ENCODE data around the gene PSAT1.
"Not testable (repeated sequence)": the region's sequence is repeated elsewhere in the genome, so short reads cannot be mapped to it uniquely, and the experiment has no call there.

Gene PSAT1

GRCh38 chr9:78296893-78297671 lies at the start of gene PSAT1:
TSS of gene PSAT1 (plus strand) at chr9:78297125. CDS start at chr9:78297211, 86 bp downstream.
- peak; percentile 91 for DNase-seq (ENCODE audit: low spot score)

DNA sequence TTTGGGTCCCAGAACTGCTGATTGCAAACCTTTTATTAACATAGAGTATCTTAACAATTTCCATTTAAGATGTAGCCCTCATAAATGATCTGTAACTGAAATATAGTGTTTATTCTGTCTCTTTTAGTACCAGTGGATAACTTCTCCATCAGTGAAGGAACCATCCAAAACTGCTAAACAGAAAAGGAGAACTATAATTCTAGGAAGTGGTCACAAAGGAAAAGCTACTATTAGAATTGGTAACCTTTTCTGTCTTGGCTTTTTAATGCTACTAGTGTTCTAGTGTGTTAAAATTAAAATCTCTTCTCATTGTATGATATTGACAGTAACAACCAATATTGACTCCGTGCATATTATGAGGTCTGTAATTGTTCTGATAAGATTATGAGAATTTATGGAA lies 48.3 kb upstream of the PSAT1 start:
- no peak for DNase-seq (ENCODE audit: low spot score)

- DNase-seq (ENCODE audit: low spot score): no peak
These were observed 47.4 kb upstream of the PSAT1 start for GRCh38 chr9:78249542-78249941.

- no peak for DNase-seq (ENCODE audit: low spot score)
These were observed 44.3 kb upstream of the PSAT1 start for GRCh38 chr9:78252616-78253015.

- no peak for DNase-seq (ENCODE audit: low spot score)
These were observed 43.6 kb upstream of the PSAT1 start for GRCh38 chr9:78253285-78253684.

DNA sequence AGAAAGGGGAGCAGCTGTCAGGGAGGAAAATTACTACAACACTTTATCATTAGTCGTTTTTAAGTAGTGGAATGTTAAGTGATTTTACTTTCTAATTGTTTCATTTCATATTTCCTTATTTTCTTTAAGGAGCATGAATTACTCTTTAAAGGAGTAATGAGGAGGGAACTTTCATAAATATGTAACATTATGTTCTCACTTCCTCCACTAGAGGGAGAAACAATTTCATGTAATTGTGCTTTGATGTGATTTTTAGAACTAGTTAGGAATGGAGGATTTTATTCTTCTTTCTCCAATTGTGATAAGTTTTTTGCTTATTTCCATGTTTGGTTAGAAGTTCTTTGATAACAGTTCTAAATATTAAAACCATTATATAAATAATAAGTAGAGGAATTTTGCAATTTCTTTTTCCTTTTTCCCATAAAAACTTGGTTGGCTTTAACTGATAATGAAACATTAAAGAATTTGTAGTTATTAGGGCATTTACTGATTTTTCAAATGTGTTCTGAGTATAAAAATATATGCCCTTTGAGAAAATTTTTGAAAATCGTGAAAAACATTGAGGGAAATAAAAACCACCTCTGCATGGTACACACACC lies 35.4 kb upstream of the PSAT1 start:
- DNase-seq (ENCODE audit: low spot score): peak; percentile 42

DNA sequence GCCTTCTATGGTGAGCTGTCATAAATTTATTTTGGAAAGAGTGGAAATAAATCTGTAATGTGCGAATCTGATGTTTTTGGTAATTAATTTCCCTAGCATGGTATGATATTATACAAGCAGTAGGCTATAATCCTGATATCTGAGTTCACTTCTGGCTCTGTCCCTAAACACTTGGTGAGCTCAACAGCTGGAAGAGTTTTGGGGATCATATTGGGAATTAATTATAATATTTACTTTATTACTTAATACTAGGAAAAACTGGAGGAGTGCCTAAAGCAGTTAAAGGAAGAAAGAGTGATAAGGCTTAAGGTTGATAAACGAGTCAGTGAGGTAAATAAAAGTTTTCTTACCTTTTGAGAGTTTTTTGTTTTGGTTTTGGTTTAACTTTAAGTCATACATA lies 34.3 kb upstream of the PSAT1 start:
- no peak for DNase-seq (ENCODE audit: low spot score)

GRCh38 chr9:78267889-78268288 lies 29.0 kb upstream of the PSAT1 start:
- no peak for DNase-seq (ENCODE audit: low spot score)

- DNase-seq (ENCODE audit: low spot score): no peak
These were observed 27.1 kb upstream of the PSAT1 start for GRCh38 chr9:78269784-78270183.

GRCh38 chr9:78272307-78272706 lies 24.6 kb upstream of the PSAT1 start:
- no peak for DNase-seq (ENCODE audit: low spot score)

DNA sequence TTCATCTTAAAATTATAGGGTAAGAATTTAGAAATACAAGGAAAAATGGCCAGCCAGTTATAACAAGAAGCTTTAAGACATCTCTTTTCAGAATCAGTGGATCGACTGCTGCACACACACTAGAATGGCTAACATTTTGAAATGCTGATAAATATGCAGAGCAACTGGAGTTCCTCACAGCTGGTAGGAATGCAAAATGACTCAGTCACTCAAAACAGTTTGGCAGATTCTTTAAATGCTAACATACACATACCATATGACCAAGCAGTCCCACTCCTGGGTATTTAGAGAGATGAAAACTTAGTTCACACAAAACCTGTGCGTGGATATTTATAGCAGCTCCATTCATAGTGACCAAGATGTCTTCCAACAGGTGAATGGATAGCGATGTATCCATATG lies 23.2 kb upstream of the PSAT1 start:
- DNase-seq (ENCODE audit: low spot score): no peak

- no peak for DNase-seq (ENCODE audit: low spot score)
These were observed 18.6 kb upstream of the PSAT1 start for GRCh38 chr9:78278177-78278777.

- no peak for DNase-seq (ENCODE audit: low spot score)
These were observed 18.1 kb upstream of the PSAT1 start for GRCh38 chr9:78278801-78279200.

GRCh38 chr9:78280982-78281668 lies 15.8 kb upstream of the PSAT1 start:
- no peak for DNase-seq (ENCODE audit: low spot score)

DNA sequence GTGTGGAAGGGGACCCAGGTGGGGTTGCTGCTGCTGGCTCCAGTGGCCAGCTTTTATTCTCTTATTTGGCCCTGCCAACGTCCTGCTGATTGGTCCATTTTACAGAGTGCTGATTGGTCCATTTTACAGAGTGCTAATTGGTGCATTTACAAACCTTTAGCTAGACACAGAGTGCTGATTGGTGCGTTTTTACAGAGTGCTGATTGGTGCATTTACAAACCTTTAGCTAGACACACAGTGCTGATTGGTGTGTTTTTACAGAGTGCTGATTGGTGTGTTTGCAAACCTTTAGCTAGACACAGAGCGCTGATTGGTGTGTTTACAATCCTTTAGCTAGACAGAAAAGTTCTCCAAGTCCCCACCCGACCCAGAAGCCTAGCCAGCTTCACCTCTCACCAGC lies 12.7 kb upstream of the PSAT1 start:
- not testable (repeated sequence) for DNase-seq (ENCODE audit: low spot score)

DNA sequence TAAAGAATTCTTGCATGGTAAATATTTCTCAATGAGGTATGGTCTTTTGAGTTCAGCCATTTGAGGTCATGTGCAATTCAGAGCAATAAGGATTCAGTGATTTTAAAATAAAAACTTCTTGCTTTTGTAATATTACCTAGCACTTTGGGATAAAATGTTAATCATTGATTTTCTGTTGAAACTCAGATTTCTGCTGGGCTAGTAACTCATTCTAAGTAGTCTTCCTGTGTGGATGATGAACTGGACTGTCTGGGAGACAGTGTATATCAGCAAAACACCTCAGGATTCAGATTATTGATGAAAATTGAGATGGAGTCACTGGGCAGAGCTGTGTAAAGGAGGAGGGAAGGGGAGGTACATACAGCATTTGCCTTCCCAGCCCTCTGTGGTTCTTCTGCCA lies 10.8 kb upstream of the PSAT1 start:
- DNase-seq (ENCODE audit: low spot score): no peak

GRCh38 chr9:78286946-78287388 lies 10.0 kb upstream of the PSAT1 start:
- DNase-seq (ENCODE audit: low spot score): no peak

DNA sequence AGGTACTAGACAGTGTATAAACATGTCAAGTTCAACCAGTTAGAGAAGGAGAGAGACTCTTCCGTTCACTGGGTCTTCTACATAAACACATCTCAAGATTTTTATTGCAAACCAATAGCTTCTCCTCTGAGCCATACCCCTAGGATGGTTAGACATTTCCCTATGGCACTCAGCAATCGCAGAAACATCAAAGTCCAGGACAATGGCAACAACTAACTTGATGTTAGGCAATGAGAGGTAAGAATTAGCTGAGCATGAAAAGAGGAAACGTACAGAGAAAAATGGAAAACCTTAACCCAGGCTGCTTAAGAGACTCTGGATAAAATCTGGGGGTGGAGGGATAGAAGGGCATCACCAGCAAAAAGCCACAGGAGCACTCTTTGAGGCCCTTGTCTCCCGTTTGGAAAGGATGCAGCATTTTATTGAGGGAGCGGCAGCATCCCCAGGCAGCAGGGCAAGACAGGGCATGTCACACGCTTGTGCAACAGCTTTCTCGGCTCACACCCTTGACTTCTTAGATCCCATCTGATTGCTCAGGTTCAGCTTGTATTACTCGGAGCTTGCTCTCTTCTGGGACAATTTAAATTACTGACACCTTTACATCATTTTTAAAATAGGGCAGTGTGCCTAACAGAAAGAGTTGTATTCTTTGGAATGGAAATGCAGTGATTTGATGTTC lies 8.6 kb upstream of the PSAT1 start:
- no peak for DNase-seq (ENCODE audit: low spot score)

- no peak for DNase-seq (ENCODE audit: low spot score)
These were observed 7.5 kb upstream of the PSAT1 start for GRCh38 chr9:78289474-78289873.

- DNase-seq (ENCODE audit: low spot score): no peak
These were observed 5.5 kb upstream of the PSAT1 start for GRCh38 chr9:78291240-78291925.

- DNase-seq (ENCODE audit: low spot score): no peak
These were observed 4.9 kb upstream of the PSAT1 start for GRCh38 chr9:78292026-78292425.

Data from CD4-positive, alpha-beta T cell treated with Interleukin-2 at 100 ng/mL for 4 hours (primary cell).